ENCODE measurements around the gene PLAC1. TPM values are rescaled to one million over a fixed set of nuclear protein-coding genes. Genes with fewer than 3 reads are reported as not detected.

Gene PLAC1
- total RNA-seq, 2 donors from 2014 or later: not detected

GRCh38 chrX:134570899-134571298 is 87.4 kb downstream of the PLAC1 start:
- TF ChIP-seq, protein P1, sequence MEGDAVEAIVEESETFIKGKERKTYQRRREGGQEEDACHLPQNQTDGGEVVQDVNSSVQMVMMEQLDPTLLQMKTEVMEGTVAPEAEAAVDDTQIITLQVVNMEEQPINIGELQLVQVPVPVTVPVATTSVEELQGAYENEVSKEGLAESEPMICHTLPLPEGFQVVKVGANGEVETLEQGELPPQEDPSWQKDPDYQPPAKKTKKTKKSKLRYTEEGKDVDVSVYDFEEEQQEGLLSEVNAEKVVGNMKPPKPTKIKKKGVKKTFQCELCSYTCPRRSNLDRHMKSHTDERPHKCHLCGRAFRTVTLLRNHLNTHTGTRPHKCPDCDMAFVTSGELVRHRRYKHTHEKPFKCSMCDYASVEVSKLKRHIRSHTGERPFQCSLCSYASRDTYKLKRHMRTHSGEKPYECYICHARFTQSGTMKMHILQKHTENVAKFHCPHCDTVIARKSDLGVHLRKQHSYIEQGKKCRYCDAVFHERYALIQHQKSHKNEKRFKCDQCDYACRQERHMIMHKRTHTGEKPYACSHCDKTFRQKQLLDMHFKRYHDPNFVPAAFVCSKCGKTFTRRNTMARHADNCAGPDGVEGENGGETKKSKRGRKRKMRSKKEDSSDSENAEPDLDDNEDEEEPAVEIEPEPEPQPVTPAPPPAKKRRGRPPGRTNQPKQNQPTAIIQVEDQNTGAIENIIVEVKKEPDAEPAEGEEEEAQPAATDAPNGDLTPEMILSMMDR (IDR thresholded peaks at IDR 0.05): no peak

DNA sequence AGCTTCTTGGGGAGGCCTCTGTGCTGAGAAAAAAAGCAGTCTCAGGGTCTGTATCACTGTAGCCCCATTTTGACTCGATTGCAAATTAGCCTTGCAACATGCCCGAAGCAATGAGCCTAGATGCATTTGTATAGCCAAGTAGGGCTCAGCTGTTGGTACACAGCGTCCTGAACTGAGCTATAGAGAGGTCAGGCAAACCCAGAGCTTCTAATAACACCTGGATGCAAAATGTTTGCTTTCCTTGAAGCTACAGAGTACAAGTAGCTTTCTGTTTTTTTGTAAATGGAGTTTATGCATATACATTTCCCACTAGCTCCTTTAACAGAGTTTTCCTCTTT is 87.8 kb downstream of the PLAC1 start:
- Histone ChIP-seq H3K4me1 (no peaks in the 10 kb centered on the region), H3K36me3 (no peaks in the 10 kb centered on the region), H3K9me3 (no peaks in the 10 kb centered on the region), H3K9ac (ENCODE audit: low read depth in 2 of 2, low read length in 2 of 2) (no peak overlapping the region), H3K27me3 (no peaks in the 10 kb centered on the region), H3K4me3 (no peak overlapping the region), H3K27ac (no peak overlapping the region)
- intact Hi-C loops (cut with DNase I): no loop called here
- no peak for DNase-seq
- TF ChIP-seq, protein P1 (IDR thresholded peaks at IDR 0.05): no peak

More at GRCh38 chrX:134570899-134571298, 87.4 kb downstream of the PLAC1 start:
- DNase-seq: no peak
- Histone ChIP-seq H3K9me3 (no peaks in the 10 kb centered on the region), H3K9ac (ENCODE audit: low read depth in 2 of 2, low read length in 2 of 2) (no peak overlapping the region), H3K4me3 (no peak overlapping the region), H3K4me1 (no peaks in the 10 kb centered on the region), H3K27ac (no peak overlapping the region), H3K27me3 (no peaks in the 10 kb centered on the region), H3K36me3 (no peaks in the 10 kb centered on the region)
- intact Hi-C loops (cut with DNase I): no loop called here

GRCh38 chrX:134569306-134569705 is 89.0 kb downstream of the PLAC1 start:
- DNase-seq: no peak
- TF ChIP-seq, protein P1 (IDR thresholded peaks at IDR 0.05): no peak
- Histone ChIP-seq H3K27me3 (no peaks in the 10 kb centered on the region), H3K27ac (no peak overlapping the region), H3K4me1 (no peaks in the 10 kb centered on the region), H3K4me3 (no peak overlapping the region), H3K9me3 (no peaks in the 10 kb centered on the region), H3K9ac (ENCODE audit: low read depth in 2 of 2, low read length in 2 of 2) (no peak overlapping the region), H3K36me3 (no peaks in the 10 kb centered on the region)
- intact Hi-C loops (cut with DNase I): no loop called here

- TF ChIP-seq, protein P1 (IDR thresholded peaks at IDR 0.05): no peak
- H3K9ac ChIP-seq (ENCODE audit: low read depth in 2 of 2, low read length in 2 of 2): no peak overlapping the region
- no peaks in the 10 kb centered on the region for H3K4me1 ChIP-seq
- no peaks in the 10 kb centered on the region for H3K36me3 ChIP-seq
- no peaks in the 10 kb centered on the region for H3K9me3 ChIP-seq
- intact Hi-C loops (cut with DNase I): no loop called here
- no peak overlapping the region for H3K27ac ChIP-seq
- no peaks in the 10 kb centered on the region for H3K27me3 ChIP-seq
- H3K4me3 ChIP-seq: no peak overlapping the region
- DNase-seq: no peak
Observed at GRCh38 chrX:134568285-134569016, 89.8 kb downstream of the PLAC1 start.

DNA sequence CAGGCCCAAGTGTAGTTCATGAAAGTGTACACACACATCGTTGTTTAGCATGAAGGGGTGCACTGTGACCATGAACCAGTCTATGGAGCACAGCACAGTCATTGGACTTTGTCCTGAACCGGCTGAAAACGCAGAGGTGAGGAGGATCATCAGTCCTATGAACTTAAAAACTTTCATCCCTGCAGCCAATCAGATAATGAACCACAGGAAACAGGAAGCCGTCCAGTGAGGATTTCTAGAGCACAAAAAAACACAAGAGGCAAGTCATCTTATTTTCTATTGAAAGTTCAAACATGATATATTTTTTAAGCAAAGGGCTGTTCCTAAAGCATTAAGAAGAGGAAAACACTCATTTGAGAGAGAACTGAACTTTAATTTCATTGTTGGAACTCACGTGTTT is 91.8 kb downstream of the PLAC1 start:
- TF ChIP-seq, protein P1 (IDR thresholded peaks at IDR 0.05): no peak
- intact Hi-C loops (cut with DNase I): no loop called here
- no peak for DNase-seq

More for the DNA sequence above, 91.8 kb downstream of the PLAC1 start:
- H3K27ac ChIP-seq: no peak overlapping the region
- H3K9me3 ChIP-seq: no peaks in the 10 kb centered on the region
- H3K4me3 ChIP-seq: no peak overlapping the region
- no peaks in the 10 kb centered on the region for H3K27me3 ChIP-seq
- no peaks in the 10 kb centered on the region for H3K4me1 ChIP-seq
- no peaks in the 10 kb centered on the region for H3K36me3 ChIP-seq
- no peak overlapping the region for H3K9ac ChIP-seq (ENCODE audit: low read depth in 2 of 2, low read length in 2 of 2)

Measured in colonic mucosa (tissue), 4 donors.